Endothelial cell of umbilical vein (primary cell): ENCODE measurements around the gene ASAP2.

Experiments
- EZH2 ChIP-seq: IDR thresholded peaks from 2 replicates; pipeline ENCODE4 v1.6.1; 2012; ENCODE audit warnings: borderline replicate concordance, low read depth, mild to moderate bottlenecking, moderate library complexity, low read length, inconsistent platforms; ENCODE audit not compliant: severe bottlenecking
- JUN ChIP-seq: IDR thresholded peaks from 2 replicates; pipeline ENCODE4 v1.6.1; 2011; ENCODE audit warnings: borderline replicate concordance, low read depth; ENCODE audit not compliant: insufficient read length, insufficient read depth
- POLR2A ChIP-seq: IDR thresholded peaks from 2 replicates; pipeline ENCODE4 v1.6.1; 2012; ENCODE audit warnings: low read depth, mild to moderate bottlenecking, control low read depth, low read length
- POLR2AphosphoS5 ChIP-seq: IDR thresholded peaks from 2 replicates; pipeline ENCODE4 v1.6.1; 2012; ENCODE audit warnings: low read depth, mild to moderate bottlenecking, control low read depth, low read length, moderate library complexity; ENCODE audit not compliant: insufficient read depth
- TF ChIP-seq, protein P1 (sequence below), 2 donors: IDR thresholded peaks; 1 replicate in 1 of 2; 2 replicates in 1 of 2; pipeline ENCODE4 v1.5.1; 2011; ENCODE audit warnings: low read length in 2 of 2, mild to moderate bottlenecking in 2 of 2, moderate library complexity in 2 of 2, control low read depth in 1 of 2, inconsistent platforms in 1 of 2, low read depth in 1 of 2; ENCODE audit not compliant: insufficient read depth in 1 of 2; ENCODE audit errors: extremely low read depth in 1 of 2

DNA sequence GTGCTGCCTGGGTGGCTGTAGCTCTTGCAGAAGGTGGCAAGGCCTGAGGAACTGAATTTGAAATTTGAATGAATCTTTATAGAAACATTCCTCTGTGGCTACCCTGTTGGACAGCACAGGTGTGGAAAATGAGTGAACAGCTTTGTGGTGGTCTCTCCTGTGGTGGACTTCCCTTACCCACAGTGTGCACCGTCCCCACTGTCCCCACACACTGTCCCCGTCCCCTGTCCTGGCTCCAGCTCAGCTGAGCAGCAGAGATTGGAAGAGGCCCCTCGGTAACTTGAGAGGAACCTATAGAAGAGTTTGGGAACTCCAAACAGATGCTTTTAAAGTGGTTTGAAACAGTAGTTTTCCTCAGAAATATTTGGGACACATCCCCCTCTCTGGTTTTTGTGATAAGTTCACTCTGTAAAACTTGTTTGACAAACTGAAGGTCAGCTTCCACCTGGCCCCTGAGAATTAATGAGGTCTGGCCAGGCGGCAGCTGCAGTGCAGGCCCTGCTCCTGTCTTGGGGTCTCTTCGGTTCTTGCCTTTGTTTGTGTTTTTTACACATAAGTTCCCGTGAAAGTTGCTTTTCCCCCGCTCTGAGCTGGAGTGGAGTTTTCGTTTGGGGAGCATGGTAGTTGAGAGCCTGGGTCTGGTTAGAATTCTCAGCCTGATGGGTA, 63.2 kb downstream of the ASAP2 start:
- no peak for TF ChIP-seq POLR2A
- TF ChIP-seq, protein P1, sequence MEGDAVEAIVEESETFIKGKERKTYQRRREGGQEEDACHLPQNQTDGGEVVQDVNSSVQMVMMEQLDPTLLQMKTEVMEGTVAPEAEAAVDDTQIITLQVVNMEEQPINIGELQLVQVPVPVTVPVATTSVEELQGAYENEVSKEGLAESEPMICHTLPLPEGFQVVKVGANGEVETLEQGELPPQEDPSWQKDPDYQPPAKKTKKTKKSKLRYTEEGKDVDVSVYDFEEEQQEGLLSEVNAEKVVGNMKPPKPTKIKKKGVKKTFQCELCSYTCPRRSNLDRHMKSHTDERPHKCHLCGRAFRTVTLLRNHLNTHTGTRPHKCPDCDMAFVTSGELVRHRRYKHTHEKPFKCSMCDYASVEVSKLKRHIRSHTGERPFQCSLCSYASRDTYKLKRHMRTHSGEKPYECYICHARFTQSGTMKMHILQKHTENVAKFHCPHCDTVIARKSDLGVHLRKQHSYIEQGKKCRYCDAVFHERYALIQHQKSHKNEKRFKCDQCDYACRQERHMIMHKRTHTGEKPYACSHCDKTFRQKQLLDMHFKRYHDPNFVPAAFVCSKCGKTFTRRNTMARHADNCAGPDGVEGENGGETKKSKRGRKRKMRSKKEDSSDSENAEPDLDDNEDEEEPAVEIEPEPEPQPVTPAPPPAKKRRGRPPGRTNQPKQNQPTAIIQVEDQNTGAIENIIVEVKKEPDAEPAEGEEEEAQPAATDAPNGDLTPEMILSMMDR (IDR thresholded peaks at IDR 0.05; ENCODE audit: extremely low read depth in 1 of 2, insufficient read depth in 1 of 2, low read depth in 1 of 2, low read length in 2 of 2) = no peak
- TF ChIP-seq EZH2 = no peak
- no peak for TF ChIP-seq JUN
- TF ChIP-seq POLR2AphosphoS5 = no peak
